Measurements from ENCODE around the gene SH2D2A.

DNA sequence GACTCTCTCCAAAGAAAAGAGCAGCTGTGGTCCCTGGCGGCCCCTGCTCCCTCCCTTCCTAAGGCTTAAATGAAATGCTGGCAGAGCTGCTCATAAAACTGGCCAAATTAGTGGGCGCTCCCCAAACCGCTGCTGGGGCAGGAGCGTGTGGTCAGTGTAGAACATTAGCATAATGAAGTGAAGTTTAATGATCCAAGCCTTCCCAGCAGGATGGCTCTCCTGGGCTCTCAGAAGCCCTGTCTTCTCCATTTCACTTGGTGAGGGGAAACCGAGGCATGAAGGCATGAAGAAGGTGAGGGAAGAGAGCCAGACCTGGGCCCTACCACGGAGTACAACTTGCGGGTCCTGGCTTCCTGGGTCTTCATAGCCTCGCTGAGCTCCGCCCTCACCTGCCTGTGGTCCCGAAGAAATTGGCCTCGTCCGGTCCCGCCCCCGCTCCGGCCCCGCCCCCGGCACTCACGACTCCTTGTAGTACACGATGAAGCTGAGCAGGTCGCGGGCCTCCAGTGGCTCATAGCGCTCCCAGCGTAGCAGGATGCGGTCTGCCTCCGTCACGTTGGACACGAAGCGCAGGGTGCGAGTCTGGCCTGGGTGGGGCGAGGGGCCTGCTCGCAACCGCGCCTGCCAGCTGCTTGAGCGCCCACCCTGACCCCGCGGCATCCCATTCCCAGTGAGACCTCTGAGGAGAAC lies 32.0 kb upstream of the SH2D2A start:
- TF ChIP-seq, protein P1, sequence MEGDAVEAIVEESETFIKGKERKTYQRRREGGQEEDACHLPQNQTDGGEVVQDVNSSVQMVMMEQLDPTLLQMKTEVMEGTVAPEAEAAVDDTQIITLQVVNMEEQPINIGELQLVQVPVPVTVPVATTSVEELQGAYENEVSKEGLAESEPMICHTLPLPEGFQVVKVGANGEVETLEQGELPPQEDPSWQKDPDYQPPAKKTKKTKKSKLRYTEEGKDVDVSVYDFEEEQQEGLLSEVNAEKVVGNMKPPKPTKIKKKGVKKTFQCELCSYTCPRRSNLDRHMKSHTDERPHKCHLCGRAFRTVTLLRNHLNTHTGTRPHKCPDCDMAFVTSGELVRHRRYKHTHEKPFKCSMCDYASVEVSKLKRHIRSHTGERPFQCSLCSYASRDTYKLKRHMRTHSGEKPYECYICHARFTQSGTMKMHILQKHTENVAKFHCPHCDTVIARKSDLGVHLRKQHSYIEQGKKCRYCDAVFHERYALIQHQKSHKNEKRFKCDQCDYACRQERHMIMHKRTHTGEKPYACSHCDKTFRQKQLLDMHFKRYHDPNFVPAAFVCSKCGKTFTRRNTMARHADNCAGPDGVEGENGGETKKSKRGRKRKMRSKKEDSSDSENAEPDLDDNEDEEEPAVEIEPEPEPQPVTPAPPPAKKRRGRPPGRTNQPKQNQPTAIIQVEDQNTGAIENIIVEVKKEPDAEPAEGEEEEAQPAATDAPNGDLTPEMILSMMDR (IDR thresholded peaks at IDR 0.05): no peak
- no peak for TF ChIP-seq EZH2 (IDR thresholded peaks at IDR 0.05; ENCODE audit: borderline replicate concordance, insufficient read depth, low read depth, low read length, poor library complexity, severe bottlenecking)

Data from B cell (primary cell).